GM13977 (cell line): Measurements from ENCODE around the gene GPT2.
A peak's percentile ranks its signal among the peaks of the same experiment; 100 is the strongest.

Experiments used
- DNase-seq: peaks from one replicate; pipeline ENCODE4 v3.0.0; 2012; ENCODE audit warnings: low spot score
- CTCF ChIP-seq: IDR thresholded peaks from 2 replicates; pipeline ENCODE4 v1.5.1; 2012; ENCODE audit warnings: mild to moderate bottlenecking, control low read depth; ENCODE audit not compliant: insufficient read depth; ENCODE audit errors: extremely low read depth, missing control alignments
- in situ Hi-C: fragments of 300-500 bp; cut with MboI; formaldehyde crosslinking; loops from one replicate; pipeline ENCODE4 v1.12.0; 2022; ENCODE audit warnings: low sequenced_read_pairs, low pct_unique_long_range_greater_than_20kb, mixed read lengths, inconsistent platforms; ENCODE audit not compliant: unreplicated experiment

GPT2 gene

GRCh38 chr16:46853713-46854443, 30.3 kb upstream of the GPT2 start:
- peak; percentile 88 for TF ChIP-seq CTCF
- in situ Hi-C loops = no loop called here
- DNase-seq = peak; percentile 79

- in situ Hi-C loops = loop anchor here (5.0 kb wide), 1 partner anchor 67 kb away; no protein-coding TSS in a partner anchor
- DNase-seq = no peak
- no peak for TF ChIP-seq CTCF
Measured at GRCh38 chr16:46854846-46855245, 29.3 kb upstream of the GPT2 start.

GRCh38 chr16:46855389-46855788, 28.8 kb upstream of the GPT2 start:
- no peak for DNase-seq
- in situ Hi-C loops = loop anchor here (5.0 kb wide), 1 partner anchor 67 kb away; no protein-coding TSS in a partner anchor
- no peak for TF ChIP-seq CTCF

- TF ChIP-seq CTCF = no peak
- DNase-seq = no peak
- in situ Hi-C loops = loop anchor here (5.0 kb wide), 1 partner anchor 65 kb away; no protein-coding TSS in a partner anchor
Measured at GRCh38 chr16:46857368-46857945, 26.7 kb upstream of the GPT2 start.

GRCh38 chr16:46858151-46858550, 26.0 kb upstream of the GPT2 start:
- in situ Hi-C loops = loop anchor here (5.0 kb wide), 1 partner anchor 64 kb away; no protein-coding TSS in a partner anchor
- DNase-seq = no peak
- TF ChIP-seq CTCF = no peak

GRCh38 chr16:46859719-46860152, 24.4 kb upstream of the GPT2 start:
- no peak for TF ChIP-seq CTCF
- DNase-seq = no peak
- in situ Hi-C loops = loop anchor here (5.0 kb wide), 1 partner anchor 63 kb away; no protein-coding TSS in a partner anchor
